ENCODE data around the gene NCAM1. TPM values are rescaled to one million over a fixed set of nuclear protein-coding genes. Genes with fewer than 3 reads are reported as not detected.

The NCAM1 gene
- polyA plus RNA-seq, 1 donor (not counting 4 experiments of a cell fraction or from before 2014, with no cell fraction given): 0.04 TPM

DNA sequence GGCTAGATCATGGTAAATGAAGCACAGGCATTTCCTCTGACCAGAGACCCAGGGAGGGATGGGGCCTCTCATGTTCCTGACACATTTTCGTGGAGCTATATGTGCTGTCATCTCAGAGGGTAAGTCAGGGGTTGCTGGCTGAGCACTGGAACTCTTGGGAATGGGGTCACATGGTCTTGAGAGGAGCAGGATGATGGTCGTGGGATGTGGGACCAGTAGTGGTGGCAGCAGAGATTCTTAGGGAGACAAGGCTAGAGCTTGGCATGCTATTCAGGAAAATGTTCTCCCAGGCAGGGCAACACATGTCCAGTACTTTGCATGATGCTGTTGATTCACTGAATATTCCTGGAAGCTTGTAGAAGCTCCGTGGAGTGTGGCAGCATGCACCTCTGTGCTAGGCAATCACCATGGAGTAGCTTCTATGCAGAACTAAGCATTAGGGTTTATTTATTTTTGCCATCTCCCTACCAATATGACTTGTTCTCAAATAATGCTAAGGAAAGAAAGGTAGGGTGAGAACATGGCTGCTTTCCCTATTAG, 321.7 kb downstream of the NCAM1 start:
- dilution Hi-C loops (cut with MboI; ENCODE audit: extremely low pct_ligation_motif_present, low sequenced_read_pairs): no loop called here
- Histone ChIP-seq H3K36me3 (ENCODE audit: control insufficient read depth in 2 of 2, extremely low read depth in 1 of 2, insufficient read depth in 2 of 2, low read length in 2 of 2) (no peaks in the 10 kb centered on the region), H3K27me3 (ENCODE audit: control insufficient read depth, extremely low read depth, insufficient read depth, low read length) (no peaks in the 10 kb centered on the region), H4K20me1 (ENCODE audit: control insufficient read depth, extremely low read depth, insufficient read depth, low read length) (no peaks in the 10 kb centered on the region), H3K4me1 (ENCODE audit: control insufficient read depth, extremely low read depth, insufficient read depth, low read length) (no peaks in the 10 kb centered on the region), H3K4me2 (ENCODE audit: control insufficient read depth, extremely low read depth, insufficient read depth, low read depth, low read length) (no peak overlapping the region), H2AFZ (ENCODE audit: control insufficient read depth, low read length) (no peak overlapping the region), H3K27ac (ENCODE audit: control insufficient read depth, insufficient read depth, low read length) (no peak overlapping the region), H3K9ac (ENCODE audit: control insufficient read depth, extremely low read depth, insufficient read depth, low read length) (no peak overlapping the region), H3K4me3 (ENCODE audit: control insufficient read depth in 2 of 3, extremely low read depth in 1 of 3, insufficient read depth in 2 of 3, low read depth in 1 of 3, low read length in 3 of 3) (no peak overlapping the region), H3K79me2 (ENCODE audit: control insufficient read depth, insufficient read depth, low read length) (no peaks in the 10 kb centered on the region), H3K9me3 (ENCODE audit: control insufficient read depth, low read depth, low read length) (no peaks in the 10 kb centered on the region), H3K9me1 (ENCODE audit: control insufficient read depth, extremely low read depth, insufficient read depth, low read length) (no peaks in the 10 kb centered on the region)
- no peak for DNase-seq (ENCODE audit: low read depth, low spot score)
- TF ChIP-seq, protein P1, sequence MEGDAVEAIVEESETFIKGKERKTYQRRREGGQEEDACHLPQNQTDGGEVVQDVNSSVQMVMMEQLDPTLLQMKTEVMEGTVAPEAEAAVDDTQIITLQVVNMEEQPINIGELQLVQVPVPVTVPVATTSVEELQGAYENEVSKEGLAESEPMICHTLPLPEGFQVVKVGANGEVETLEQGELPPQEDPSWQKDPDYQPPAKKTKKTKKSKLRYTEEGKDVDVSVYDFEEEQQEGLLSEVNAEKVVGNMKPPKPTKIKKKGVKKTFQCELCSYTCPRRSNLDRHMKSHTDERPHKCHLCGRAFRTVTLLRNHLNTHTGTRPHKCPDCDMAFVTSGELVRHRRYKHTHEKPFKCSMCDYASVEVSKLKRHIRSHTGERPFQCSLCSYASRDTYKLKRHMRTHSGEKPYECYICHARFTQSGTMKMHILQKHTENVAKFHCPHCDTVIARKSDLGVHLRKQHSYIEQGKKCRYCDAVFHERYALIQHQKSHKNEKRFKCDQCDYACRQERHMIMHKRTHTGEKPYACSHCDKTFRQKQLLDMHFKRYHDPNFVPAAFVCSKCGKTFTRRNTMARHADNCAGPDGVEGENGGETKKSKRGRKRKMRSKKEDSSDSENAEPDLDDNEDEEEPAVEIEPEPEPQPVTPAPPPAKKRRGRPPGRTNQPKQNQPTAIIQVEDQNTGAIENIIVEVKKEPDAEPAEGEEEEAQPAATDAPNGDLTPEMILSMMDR (optimal IDR thresholded peaks at IDR 0.05 in 1 of 3, IDR thresholded peaks at IDR 0.05 in 1 of 3, conservative IDR thresholded peaks at IDR 0.05 in 1 of 3; ENCODE audit: extremely low read depth in 1 of 3, insufficient read depth in 2 of 3, low read length in 3 of 3): no peak
- TF ChIP-seq EZH2 (IDR thresholded peaks at IDR 0.05; ENCODE audit: low read length): no peak
- FAIRE-seq: no peak

DNA sequence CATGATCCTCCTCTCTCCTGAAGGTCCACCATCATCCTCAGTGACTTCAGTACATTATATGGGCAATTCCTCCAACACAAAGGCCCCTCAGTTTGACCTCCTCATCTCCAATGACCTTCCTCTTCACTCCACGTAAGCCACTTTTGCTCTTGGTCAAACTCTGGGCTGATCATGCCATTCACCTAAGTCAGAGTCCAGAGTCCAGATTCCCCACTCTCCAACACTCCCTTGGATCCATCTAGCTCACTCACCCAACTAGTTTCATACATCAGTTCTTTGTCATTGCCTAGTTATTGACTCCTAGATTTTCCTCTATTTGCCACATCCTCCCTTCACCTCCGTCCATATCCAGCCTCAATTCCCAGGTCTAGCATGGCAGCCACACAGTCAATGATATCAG, 322.7 kb downstream of the NCAM1 start:
- no peaks in the 10 kb centered on the region for H3K79me2 ChIP-seq (ENCODE audit: control insufficient read depth, insufficient read depth, low read length)
- dilution Hi-C loops (cut with MboI; ENCODE audit: extremely low pct_ligation_motif_present, low sequenced_read_pairs): no loop called here
- H3K4me1 ChIP-seq (ENCODE audit: control insufficient read depth, extremely low read depth, insufficient read depth, low read length): no peaks in the 10 kb centered on the region
- H3K27me3 ChIP-seq (ENCODE audit: control insufficient read depth, extremely low read depth, insufficient read depth, low read length): peaks cover 3% of the 10 kb centered on the region
- H3K9me1 ChIP-seq (ENCODE audit: control insufficient read depth, extremely low read depth, insufficient read depth, low read length): no peaks in the 10 kb centered on the region
- H3K4me2 ChIP-seq (ENCODE audit: control insufficient read depth, extremely low read depth, insufficient read depth, low read depth, low read length): no peak overlapping the region
- DNase-seq (ENCODE audit: low read depth, low spot score): no peak
- no peak overlapping the region for H3K9ac ChIP-seq (ENCODE audit: control insufficient read depth, extremely low read depth, insufficient read depth, low read length)
- TF ChIP-seq EZH2 (IDR thresholded peaks at IDR 0.05; ENCODE audit: low read length): no peak
- TF ChIP-seq, protein P1 (optimal IDR thresholded peaks at IDR 0.05 in 1 of 3, IDR thresholded peaks at IDR 0.05 in 1 of 3, conservative IDR thresholded peaks at IDR 0.05 in 1 of 3; ENCODE audit: extremely low read depth in 1 of 3, insufficient read depth in 2 of 3, low read length in 3 of 3): no peak
- FAIRE-seq: no peak
- no peaks in the 10 kb centered on the region for H3K36me3 ChIP-seq (ENCODE audit: control insufficient read depth in 2 of 2, extremely low read depth in 1 of 2, insufficient read depth in 2 of 2, low read length in 2 of 2)
- no peak overlapping the region for H2AFZ ChIP-seq (ENCODE audit: control insufficient read depth, low read length)
- no peak overlapping the region for H3K27ac ChIP-seq (ENCODE audit: control insufficient read depth, insufficient read depth, low read length)
- H3K9me3 ChIP-seq (ENCODE audit: control insufficient read depth, low read depth, low read length): no peaks in the 10 kb centered on the region
- no peaks in the 10 kb centered on the region for H4K20me1 ChIP-seq (ENCODE audit: control insufficient read depth, extremely low read depth, insufficient read depth, low read length)
- no peak overlapping the region for H3K4me3 ChIP-seq (ENCODE audit: control insufficient read depth in 2 of 3, extremely low read depth in 1 of 3, insufficient read depth in 2 of 3, low read depth in 1 of 3, low read length in 3 of 3)
